WTC11 (cell line): Measurements from ENCODE around the gene TBCEL.

Experiments
- IRF1 ChIP-seq: sonication (generic); formaldehyde crosslinking; IDR thresholded peaks from 2 replicates; pipeline ENCODE4 v1.8.0; 2023; ENCODE audit warnings: missing genetic modification reagents
- USF2 ChIP-seq: sonication (generic); formaldehyde crosslinking; IDR thresholded peaks from 2 replicates; pipeline ENCODE4 v1.8.1; 2023; ENCODE audit warnings: mild to moderate bottlenecking, missing genetic modification reagents, moderate library complexity
- ZBTB21 ChIP-seq: sonication (generic); formaldehyde crosslinking; IDR thresholded peaks from 2 replicates; pipeline ENCODE4 v1.8.1; 2023; ENCODE audit warnings: mild to moderate bottlenecking, missing genetic modification reagents, borderline replicate concordance
- TF ChIP-seq, protein P1 (sequence below): fragments of 200-600 bp; IDR thresholded peaks from 2 replicates; pipeline ENCODE4 v1.8.0; 2022; ENCODE audit warnings: antibody characterized with exemption

GRCh38 chr11:121081321-121081720 lies 57.4 kb downstream of the TBCEL start:
- no peak for TF ChIP-seq IRF1 (CRISPR knock-in tag)
- TF ChIP-seq, protein P1, sequence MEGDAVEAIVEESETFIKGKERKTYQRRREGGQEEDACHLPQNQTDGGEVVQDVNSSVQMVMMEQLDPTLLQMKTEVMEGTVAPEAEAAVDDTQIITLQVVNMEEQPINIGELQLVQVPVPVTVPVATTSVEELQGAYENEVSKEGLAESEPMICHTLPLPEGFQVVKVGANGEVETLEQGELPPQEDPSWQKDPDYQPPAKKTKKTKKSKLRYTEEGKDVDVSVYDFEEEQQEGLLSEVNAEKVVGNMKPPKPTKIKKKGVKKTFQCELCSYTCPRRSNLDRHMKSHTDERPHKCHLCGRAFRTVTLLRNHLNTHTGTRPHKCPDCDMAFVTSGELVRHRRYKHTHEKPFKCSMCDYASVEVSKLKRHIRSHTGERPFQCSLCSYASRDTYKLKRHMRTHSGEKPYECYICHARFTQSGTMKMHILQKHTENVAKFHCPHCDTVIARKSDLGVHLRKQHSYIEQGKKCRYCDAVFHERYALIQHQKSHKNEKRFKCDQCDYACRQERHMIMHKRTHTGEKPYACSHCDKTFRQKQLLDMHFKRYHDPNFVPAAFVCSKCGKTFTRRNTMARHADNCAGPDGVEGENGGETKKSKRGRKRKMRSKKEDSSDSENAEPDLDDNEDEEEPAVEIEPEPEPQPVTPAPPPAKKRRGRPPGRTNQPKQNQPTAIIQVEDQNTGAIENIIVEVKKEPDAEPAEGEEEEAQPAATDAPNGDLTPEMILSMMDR, result no peak
- no peak for TF ChIP-seq USF2
- no peak for TF ChIP-seq ZBTB21 (CRISPR knock-in tag)
